Lower lobe of right lung (tissue), 2 donors: ENCODE data around the gene ACYP2. TPM values are rescaled to one million over a fixed set of nuclear protein-coding genes. Genes with fewer than 3 reads are reported as not detected.
A peak's percentile ranks its signal among the peaks of the same experiment; 100 is the strongest.

Experiments
- ATAC-seq, 2 donors: fragments of 200-7000 bp; cut with Tn5 transposase; one replicate each; pipeline ENCODE4 v1.9.1; 2020 to 2022; ENCODE audit warnings: mild to moderate bottlenecking in 2 of 2, moderate library complexity in 2 of 2
- DNase-seq: peaks from one replicate; pipeline ENCODE4 v3.0.0-alpha.2; 2020
- H3K27ac ChIP-seq: fragments of 200-600 bp; one replicate; pipeline ENCODE4 v1.8.0; 2022
- H3K27me3 ChIP-seq: fragments of 200-600 bp; one replicate; pipeline ENCODE4 v1.8.0; 2022; ENCODE audit warnings: low read depth
- H3K36me3 ChIP-seq: fragments of 200-600 bp; one replicate; pipeline ENCODE4 v1.8.0; 2022; ENCODE audit warnings: mild to moderate bottlenecking
- H3K4me1 ChIP-seq: fragments of 200-600 bp; one replicate; pipeline ENCODE4 v1.8.0; 2022
- H3K4me3 ChIP-seq: fragments of 200-600 bp; one replicate; pipeline ENCODE4 v1.8.0; 2022; ENCODE audit warnings: mild to moderate bottlenecking
- H3K9me3 ChIP-seq: fragments of 200-600 bp; one replicate; pipeline ENCODE4 v1.8.0; 2022
- intact Hi-C: fragments of 100-400 bp; cut with DNase I; formaldehyde crosslinking; loops from one replicate; pipeline ENCODE4 v1.11.0; 2022
- total RNA-seq: library from RNA; stranded (reverse); fragmentation: NEBNext Ultra II Directional; extraction: Animal tissue kit (Norgen Biotek cat#: 25700); gene quantifications from one replicate; pipeline ENCODE4 v1.2.1, GENCODE V29; 2021
- TF ChIP-seq, protein P1 (sequence below): fragments of 200-600 bp; IDR thresholded peaks from one replicate; pipeline ENCODE4 v1.8.0; 2022; ENCODE audit warnings: antibody characterized with exemption, mild to moderate bottlenecking
- donor health status: DM: no; HTN: yes; CAD: no; lungs with severe emphysema.

The ACYP2 gene
- total RNA-seq, 1 donor from 2014 or later = 15.3 TPM

DNA sequence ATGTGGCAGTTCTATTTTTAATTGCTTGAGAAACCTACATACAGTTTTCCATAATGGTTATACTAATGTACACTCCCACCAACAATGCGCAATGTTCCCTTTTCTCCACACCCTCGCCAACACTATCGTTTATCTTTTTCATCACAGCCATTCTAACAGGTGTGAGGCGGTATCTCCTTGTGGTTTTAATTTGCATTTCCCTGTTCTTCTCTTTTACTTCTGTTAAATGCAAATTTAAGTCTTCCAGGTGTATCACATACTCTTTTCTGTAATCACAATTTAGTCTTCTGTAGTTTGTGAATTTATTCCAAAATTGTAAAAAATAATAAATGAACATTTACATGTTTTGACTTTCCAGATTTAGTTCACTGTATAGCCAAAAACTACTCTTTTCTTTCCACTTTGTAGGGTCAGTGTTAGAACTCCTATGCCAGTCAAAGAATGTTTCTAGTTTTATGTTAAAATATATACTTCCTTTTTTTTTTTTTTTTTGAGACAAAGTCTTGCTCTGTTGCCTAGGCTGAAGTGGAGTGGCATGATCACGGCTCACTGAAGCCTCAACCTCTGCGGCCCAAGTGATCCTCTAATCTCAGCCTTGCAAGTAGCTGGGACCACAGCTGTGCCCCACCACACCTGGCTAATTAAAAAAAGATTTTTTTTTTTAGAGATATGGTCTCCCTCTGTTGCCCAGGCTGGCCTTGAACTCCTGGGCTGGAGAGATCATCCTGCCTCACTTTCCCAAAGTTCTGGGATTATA lies 15.4 kb upstream of the ACYP2 start:
- Histone ChIP-seq H3K27ac (no peak overlapping the region), H3K36me3 (no peaks in the 10 kb centered on the region), H3K4me1 (peaks cover 14% of the 10 kb centered on the region), H3K27me3 (no peaks in the 10 kb centered on the region), H3K9me3 (no peaks in the 10 kb centered on the region), H3K4me3 (no peak overlapping the region)
- TF ChIP-seq, protein P1, sequence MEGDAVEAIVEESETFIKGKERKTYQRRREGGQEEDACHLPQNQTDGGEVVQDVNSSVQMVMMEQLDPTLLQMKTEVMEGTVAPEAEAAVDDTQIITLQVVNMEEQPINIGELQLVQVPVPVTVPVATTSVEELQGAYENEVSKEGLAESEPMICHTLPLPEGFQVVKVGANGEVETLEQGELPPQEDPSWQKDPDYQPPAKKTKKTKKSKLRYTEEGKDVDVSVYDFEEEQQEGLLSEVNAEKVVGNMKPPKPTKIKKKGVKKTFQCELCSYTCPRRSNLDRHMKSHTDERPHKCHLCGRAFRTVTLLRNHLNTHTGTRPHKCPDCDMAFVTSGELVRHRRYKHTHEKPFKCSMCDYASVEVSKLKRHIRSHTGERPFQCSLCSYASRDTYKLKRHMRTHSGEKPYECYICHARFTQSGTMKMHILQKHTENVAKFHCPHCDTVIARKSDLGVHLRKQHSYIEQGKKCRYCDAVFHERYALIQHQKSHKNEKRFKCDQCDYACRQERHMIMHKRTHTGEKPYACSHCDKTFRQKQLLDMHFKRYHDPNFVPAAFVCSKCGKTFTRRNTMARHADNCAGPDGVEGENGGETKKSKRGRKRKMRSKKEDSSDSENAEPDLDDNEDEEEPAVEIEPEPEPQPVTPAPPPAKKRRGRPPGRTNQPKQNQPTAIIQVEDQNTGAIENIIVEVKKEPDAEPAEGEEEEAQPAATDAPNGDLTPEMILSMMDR = no peak
- no peak for DNase-seq
- intact Hi-C loops = no loop called here
- ATAC-seq = no peak

DNA sequence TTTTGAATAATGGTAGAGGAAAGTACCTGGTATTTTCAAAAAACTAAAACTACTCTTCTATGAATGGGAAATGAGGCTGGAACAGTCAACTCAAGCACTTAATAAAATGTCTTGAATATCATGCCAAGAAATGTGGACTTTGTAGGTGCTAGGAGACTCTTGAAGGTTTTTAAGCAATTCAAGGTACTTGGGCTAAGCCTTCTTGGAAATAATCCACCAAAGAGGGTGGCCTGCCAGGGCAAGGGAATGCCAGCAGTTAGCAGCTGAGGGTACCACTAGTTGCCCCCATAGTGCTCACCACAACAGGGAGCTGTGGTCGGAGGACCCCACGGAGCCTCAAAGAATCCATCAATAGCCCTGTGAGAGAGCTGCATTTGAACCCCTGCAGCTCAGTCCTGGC lies 14.6 kb upstream of the ACYP2 start:
- H3K27ac ChIP-seq = no peak overlapping the region
- intact Hi-C loops = no loop called here
- TF ChIP-seq, protein P1 = no peak
- H3K27me3 ChIP-seq = no peaks in the 10 kb centered on the region
- no peak overlapping the region for H3K4me3 ChIP-seq
- DNase-seq (no peak), ATAC-seq (peak; percentile 66 to 88)
- peaks cover 14% of the 10 kb centered on the region for H3K4me1 ChIP-seq
- no peaks in the 10 kb centered on the region for H3K36me3 ChIP-seq
- H3K9me3 ChIP-seq = no peaks in the 10 kb centered on the region

DNA sequence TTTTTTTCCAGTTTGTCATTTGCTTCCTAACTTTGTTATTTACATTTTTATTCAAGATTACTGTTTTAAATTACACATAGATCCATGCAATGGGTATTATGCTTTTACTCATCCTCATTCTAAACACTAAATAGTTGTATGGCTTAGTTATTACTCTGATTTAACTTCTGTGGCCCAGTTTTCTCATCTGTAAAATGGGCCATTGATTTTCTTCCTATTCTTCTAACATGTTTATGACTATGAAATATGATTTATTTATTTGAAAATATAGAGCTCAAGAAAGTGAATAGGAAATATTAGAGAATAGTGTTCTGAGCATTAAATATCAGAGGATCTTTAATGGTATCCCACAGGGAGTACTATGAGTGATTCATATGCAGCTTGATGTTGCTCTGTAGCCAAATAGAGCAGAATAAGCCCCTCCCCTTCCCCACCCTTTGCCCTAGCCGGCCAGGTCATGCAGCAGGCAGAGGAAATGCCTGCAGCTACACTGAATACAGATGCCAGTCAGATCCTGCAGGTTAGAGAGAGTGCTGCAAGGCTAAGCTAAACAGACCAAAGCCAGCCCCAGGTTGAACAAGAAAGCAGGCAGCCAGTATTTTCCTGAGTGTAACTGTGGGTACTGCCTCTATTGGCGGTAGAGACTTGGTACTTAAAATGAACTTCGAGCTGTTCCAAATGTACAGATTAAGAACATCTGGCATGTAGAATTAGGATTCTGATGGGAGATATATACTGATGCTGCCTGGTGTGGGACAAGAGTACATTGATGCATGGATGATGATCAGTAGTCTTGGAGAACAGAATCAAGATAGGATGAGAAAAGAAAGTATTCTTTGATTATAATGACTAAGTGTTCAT lies 11.7 kb upstream of the ACYP2 start:
- no peak for DNase-seq
- intact Hi-C loops = no loop called here
- peaks cover 14% of the 10 kb centered on the region for H3K4me1 ChIP-seq
- no peak overlapping the region for H3K4me3 ChIP-seq
- ATAC-seq = peak; percentile 78 to 86
- H3K27ac ChIP-seq = no peak overlapping the region
- TF ChIP-seq, protein P1 = no peak
- H3K9me3 ChIP-seq = no peaks in the 10 kb centered on the region
- H3K36me3 ChIP-seq = no peaks in the 10 kb centered on the region
- H3K27me3 ChIP-seq = no peaks in the 10 kb centered on the region

DNA sequence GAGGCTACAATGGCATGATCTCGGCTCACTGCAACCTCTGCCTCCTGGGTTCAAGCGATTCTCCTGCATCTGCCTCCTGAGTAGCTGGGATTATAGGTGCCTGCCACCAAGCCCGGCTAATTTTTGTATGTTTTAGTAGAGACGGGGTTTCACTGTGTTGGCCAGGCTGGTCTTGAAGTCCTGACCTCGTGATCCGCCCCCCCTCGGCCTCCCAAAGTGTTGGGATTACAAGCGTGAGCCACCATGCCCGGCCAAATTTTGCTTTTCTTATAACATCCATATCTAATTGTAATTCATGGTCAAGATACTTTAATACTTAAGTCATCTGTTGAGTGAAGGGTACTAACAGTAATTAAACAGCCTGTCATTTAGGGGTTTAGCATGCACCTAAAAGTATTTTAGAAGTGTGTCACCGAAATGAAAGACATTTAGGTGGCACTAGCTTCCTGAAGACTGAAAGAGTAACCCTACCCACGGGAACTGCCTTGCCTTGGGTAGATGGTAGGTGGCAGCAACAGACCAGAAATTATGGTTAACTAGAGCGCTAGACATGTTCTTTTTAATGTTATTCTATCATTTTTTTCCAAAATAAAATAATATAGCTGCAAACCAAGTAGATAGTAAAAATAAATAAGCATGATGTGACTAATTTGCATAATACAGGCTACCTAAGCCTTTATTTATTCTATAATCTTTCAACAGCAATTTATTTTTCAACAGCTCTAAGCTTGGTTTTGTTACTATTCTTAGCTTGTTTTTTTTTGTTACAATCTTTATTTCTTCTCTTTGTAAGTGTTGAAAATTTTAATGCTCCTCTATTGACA lies 8.6 kb upstream of the ACYP2 start:
- Histone ChIP-seq H3K36me3 (no peaks in the 10 kb centered on the region), H3K4me3 (no peak overlapping the region), H3K27ac (no peak overlapping the region), H3K27me3 (no peaks in the 10 kb centered on the region), H3K4me1 (peaks cover 12% of the 10 kb centered on the region), H3K9me3 (no peaks in the 10 kb centered on the region)
- no peak for DNase-seq
- TF ChIP-seq, protein P1 = peak; percentile 63
- intact Hi-C loops = no loop called here
- peak; percentile 61 to 81 for ATAC-seq

DNA sequence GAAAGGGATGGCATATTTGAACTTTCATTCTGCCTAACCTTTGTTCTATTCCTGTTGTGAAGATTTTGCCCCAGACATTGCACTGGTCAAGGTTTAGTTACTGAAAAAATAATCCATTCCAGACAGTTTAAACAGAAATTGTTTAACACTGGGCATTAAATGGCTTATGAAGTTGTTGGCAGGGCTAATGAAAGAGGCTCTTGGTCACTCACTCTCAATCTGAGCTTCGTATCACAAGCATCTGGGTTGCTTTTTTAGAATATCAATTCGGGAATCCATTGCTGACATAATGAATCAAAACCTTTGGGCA lies 8.0 kb upstream of the ACYP2 start:
- intact Hi-C loops = no loop called here
- no peaks in the 10 kb centered on the region for H3K36me3 ChIP-seq
- H3K27me3 ChIP-seq = no peaks in the 10 kb centered on the region
- ATAC-seq (no peak), DNase-seq (no peak)
- TF ChIP-seq, protein P1 = no peak
- H3K9me3 ChIP-seq = no peaks in the 10 kb centered on the region
- H3K4me3 ChIP-seq = no peak overlapping the region
- H3K27ac ChIP-seq = no peak overlapping the region
- peaks cover 8% of the 10 kb centered on the region for H3K4me1 ChIP-seq
